HCT116 (cell line): ENCODE data around the gene FCER2. TPM values are rescaled to one million over a fixed set of nuclear protein-coding genes. Genes with fewer than 3 reads are reported as not detected.

Experiments used
- ATAC-seq: fragments of 200-7000 bp; cut with Tn5 transposase; 2 replicates; pipeline ENCODE4 v1.9.1; 2020; ENCODE audit warnings: mild to moderate bottlenecking, moderate library complexity
- BruUV-seq: library from RNA; stranded (reverse); fragments of 400-500 nt; replicated peaks from 2 replicates; lab custom pipeline; 2021; lab: Mats Ljungman, UMichigan
- CTCF ChIA-PET: fragments of 300-600 bp; sonication (Branson Sonifier 250); formaldehyde crosslinking; loops from one replicate; lab custom pipeline; 2021; ENCODE audit warnings: antibody characterized with exemption; lab: Charles Lee
- POLR2A ChIA-PET: fragments of 300-600, 350-600 bp; sonication (Branson Sonifier 250); formaldehyde crosslinking; loops from one replicate; lab custom pipeline; 2021; ENCODE audit warnings: antibody characterized with exemption; lab: Charles Lee
- RAD21 ChIA-PET, 2 experiments: fragments of 300-600 bp; sonication (Branson Sonifier 250); formaldehyde crosslinking; loops; one replicate each; lab custom pipeline; 2023; ENCODE audit warnings: low total read pairs in 2 of 2; ENCODE audit not compliant: uncharacterized antibody in 2 of 2, unreplicated experiment in 2 of 2, low non-redundant PET in 1 of 2; lab: Charles Lee
- DNase-seq: peaks from one replicate; pipeline ENCODE4 v3.0.0-alpha.2; 2010; ENCODE audit warnings: low read depth, low spot score
- H2AFZ ChIP-seq: fragments of 200-600 bp; shearing (Covaris generic), sonication (generic); 2 replicates; pipeline ENCODE4 v1.6.1; 2017; ENCODE audit warnings: low read depth, mixed run types, mixed read lengths, antibody characterized with exemption, low read length; ENCODE audit not compliant: poor library complexity, severe bottlenecking
- H3K27ac ChIP-seq: 2 replicates; pipeline ENCODE4 v1.5.1; 2012; ENCODE audit warnings: low read depth, low read length
- H3K27me3 ChIP-seq: fragments of 200-600 bp; sonication (generic); 2 replicates; pipeline ENCODE4 v1.6.1; 2016; ENCODE audit warnings: mixed run types, low read length, mixed read lengths; ENCODE audit not compliant: insufficient read depth
- H3K36me3 ChIP-seq, 2 experiments: fragments of 200-500 bp in 1 of 2; fragments of 200-600 bp in 1 of 2; sonication (Bioruptor generic) in 1 of 2; sonication (generic) in 1 of 2; 2 replicates each; pipeline versions ENCODE4 v1.5.1 to v1.6.1; 2014 to 2016; ENCODE audit warnings: low read length in 2 of 2, inconsistent platforms in 1 of 2, mixed read lengths in 1 of 2, mixed run types in 1 of 2; ENCODE audit not compliant: insufficient read depth in 2 of 2, control insufficient read depth in 1 of 2
- H3K4me1 ChIP-seq, 2 experiments: fragments of 200-600 bp in 1 of 2; sonication (generic) in 1 of 2; 2 replicates each; pipeline versions ENCODE4 v1.5.1 to v1.6.1; 2012 to 2017; ENCODE audit warnings: low read length in 2 of 2, inconsistent platforms in 1 of 2, mild to moderate bottlenecking in 1 of 2, mixed read lengths in 1 of 2, mixed run types in 1 of 2, moderate library complexity in 1 of 2; ENCODE audit not compliant: insufficient read depth in 2 of 2, control insufficient read depth in 1 of 2
- H3K4me2 ChIP-seq: fragments of 200-600 bp; sonication (generic); 2 replicates; pipeline ENCODE4 v1.6.1; 2017; ENCODE audit warnings: mixed run types, low read length, mixed read lengths
- H3K4me3 ChIP-seq, 2 experiments: fragments of 200-600 bp in 1 of 2; sonication (generic) in 1 of 2; replicated peaks in 1 of 2; 2 replicates each; pipeline ENCODE4 v1.5.1; 2011 to 2016; ENCODE audit warnings: low read length in 2 of 2, control low read depth in 1 of 2, low read depth in 1 of 2, mild to moderate bottlenecking in 1 of 2, mixed read lengths in 1 of 2, mixed run types in 1 of 2
- H3K79me2 ChIP-seq: fragments of 200-600 bp; sonication (generic); 2 replicates; pipeline ENCODE4 v1.6.1; 2017; ENCODE audit warnings: mild to moderate bottlenecking, mixed run types, low read length, moderate library complexity, mixed read lengths; ENCODE audit not compliant: insufficient read depth
- H3K9ac ChIP-seq: fragments of 200-600 bp; sonication (generic); 2 replicates; pipeline ENCODE4 v1.6.1; 2016; ENCODE audit warnings: low read length, mixed read lengths
- H3K9me2 ChIP-seq: fragments of 200-600 bp; sonication (generic), shearing (Covaris generic); 2 replicates; pipeline ENCODE4 v1.6.1; 2017; ENCODE audit warnings: mixed run types, mild to moderate bottlenecking, moderate library complexity; ENCODE audit not compliant: insufficient read depth
- H3K9me3 ChIP-seq, 2 experiments: fragments of 200-500 bp in 1 of 2; fragments of 200-600 bp in 1 of 2; sonication (Bioruptor generic) in 1 of 2; sonication (generic) in 1 of 2; 2 replicates each; pipeline ENCODE4 v1.6.1; 2014 to 2017; ENCODE audit warnings: low read length in 2 of 2, mixed read lengths in 2 of 2, inconsistent platforms in 1 of 2, low read depth in 1 of 2, mild to moderate bottlenecking in 1 of 2, mixed run types in 1 of 2, moderate library complexity in 1 of 2; ENCODE audit not compliant: control insufficient read depth in 1 of 2, insufficient read depth in 1 of 2
- H4K20me1 ChIP-seq: fragments of 200-600 bp; sonication (generic), shearing (Covaris generic); 2 replicates; pipeline ENCODE4 v1.6.1; 2017; ENCODE audit warnings: mixed run types, mild to moderate bottlenecking, moderate library complexity; ENCODE audit not compliant: insufficient read depth
- CBX3 ChIP-seq: IDR thresholded peaks from 2 replicates; pipeline ENCODE4 v1.6.1; 2012; ENCODE audit warnings: low read depth
- EGR1 ChIP-seq: IDR thresholded peaks from 2 replicates; pipeline ENCODE4 v1.6.1; 2012; ENCODE audit warnings: low read depth
- EZH2phosphoT487 ChIP-seq: fragments of 200-600 bp; IDR thresholded peaks from 2 replicates; pipeline ENCODE4 v1.6.1; 2018; ENCODE audit warnings: antibody characterized with exemption, borderline replicate concordance
- POLR2A ChIP-seq: IDR thresholded peaks from 2 replicates; pipeline ENCODE4 v1.7.0; 2011; ENCODE audit warnings: borderline replicate concordance; ENCODE audit not compliant: insufficient read depth, insufficient read length; ENCODE audit errors: extremely low read depth
- POLR2AphosphoS5 ChIP-seq: IDR thresholded peaks from 2 replicates; pipeline ENCODE4 v1.6.1; 2011; ENCODE audit warnings: mild to moderate bottlenecking, low read depth, low read length, moderate library complexity
- SIN3A ChIP-seq: IDR thresholded peaks from 2 replicates; pipeline ENCODE4 v1.6.1; 2012; ENCODE audit warnings: low read depth
- SP1 ChIP-seq: IDR thresholded peaks from 2 replicates; pipeline ENCODE4 v1.6.1; 2012; ENCODE audit warnings: low read depth
- SRF ChIP-seq: IDR thresholded peaks from 2 replicates; pipeline ENCODE4 v1.6.1; 2012; ENCODE audit warnings: low read depth
- TCF7L2 ChIP-seq: IDR thresholded peaks from 2 replicates; pipeline ENCODE4 v1.7.0; 2011; ENCODE audit warnings: borderline replicate concordance, inconsistent platforms; ENCODE audit not compliant: insufficient read depth, insufficient read length; ENCODE audit errors: extremely low read depth
- ZFX ChIP-seq: fragments of 450-650 bp; IDR thresholded peaks from 2 replicates; pipeline ENCODE4 v1.6.1; 2017
- ZNF274 ChIP-seq: fragments of 200-500 bp; sonication (Bioruptor generic); IDR thresholded peaks from 2 replicates; pipeline ENCODE4 v1.6.1; 2014; ENCODE audit warnings: mild to moderate bottlenecking, low read depth, low read length, inconsistent platforms
- intact Hi-C: fragments of 100-400 bp; cut with micrococcal nuclease; formaldehyde crosslinking; loops from 2 replicates; pipeline ENCODE4 v1.10.0; 2022
- total RNA-seq: library from RNA; stranded (reverse); gene quantifications from one replicate; pipeline ENCODE4 v1.2.1, GENCODE V29; 2021; ENCODE audit not compliant: unreplicated experiment
- TF ChIP-seq, protein P1 (sequence below): IDR thresholded peaks from 2 replicates; pipeline ENCODE4 v1.6.1; 2012
- TF ChIP-seq, protein P2 (sequence below): IDR thresholded peaks from 2 replicates; pipeline ENCODE4 v1.6.1; 2011; ENCODE audit warnings: mild to moderate bottlenecking, low read length, moderate library complexity; ENCODE audit not compliant: insufficient replicate concordance; ENCODE audit errors: extremely low read depth
- TF ChIP-seq, protein P3 (sequence below), 3 experiments: fragments of 200-600 bp in 1 of 3; sonication (generic) in 1 of 3; IDR thresholded peaks in 2 of 3; conservative IDR thresholded peaks in 1 of 3; 2 replicates each; pipeline ENCODE4 v1.5.1; 2012 to 2017; ENCODE audit warnings: low read depth in 2 of 3, low read length in 2 of 3, antibody characterized with exemption in 1 of 3, borderline replicate concordance in 1 of 3, control low read depth in 1 of 3, mild to moderate bottlenecking in 1 of 3, mixed read lengths in 1 of 3, mixed run types in 1 of 3, moderate library complexity in 1 of 3; ENCODE audit not compliant: insufficient read depth in 1 of 3

The FCER2 gene
- total RNA-seq, 1 experiment from 2014 or later = 0.20 TPM

DNA sequence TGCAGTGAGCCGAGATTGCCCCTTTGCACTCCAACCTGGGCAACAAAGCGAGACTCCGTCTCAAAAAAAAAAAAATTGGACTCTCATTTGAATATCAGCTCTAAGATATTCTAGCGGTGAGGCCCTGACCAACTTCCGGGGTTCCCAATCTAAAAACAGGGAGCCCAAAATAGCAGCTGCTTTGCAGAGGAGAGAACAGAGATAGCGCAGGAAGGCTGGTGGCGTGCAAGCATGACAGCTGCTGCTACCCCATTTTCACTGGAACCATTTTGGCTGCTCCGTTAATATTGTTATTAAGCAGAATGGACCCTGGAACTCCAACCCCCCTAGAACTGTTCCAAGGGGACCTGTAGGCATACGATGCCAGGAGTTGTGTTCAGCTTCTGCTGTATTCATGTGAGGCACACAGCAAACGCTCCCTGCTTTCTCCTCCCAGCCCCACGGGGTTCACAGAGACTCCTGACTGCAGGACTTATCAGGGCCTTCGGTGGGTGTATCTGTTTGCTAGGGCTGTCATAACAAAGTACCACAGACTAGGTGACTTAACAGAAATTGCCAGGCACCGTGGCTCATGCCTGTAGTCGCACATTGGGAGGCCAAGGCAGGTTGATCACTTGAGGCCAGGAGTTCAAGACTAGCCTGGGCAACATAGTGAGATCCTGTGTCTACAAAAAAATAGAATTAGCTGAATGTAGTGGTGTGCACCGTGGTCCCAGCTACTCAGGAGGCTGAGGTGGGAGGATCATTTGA lies 53.5 kb downstream of the FCER2 start:
- Histone ChIP-seq H3K27ac (no peak overlapping the region), H3K79me2 (no peaks in the 10 kb centered on the region), H2AFZ (no peak overlapping the region), H3K9ac (no peak overlapping the region), H3K4me2 (no peak overlapping the region), H3K9me2 (no peaks in the 10 kb centered on the region), H3K27me3 (no peaks in the 10 kb centered on the region), H3K36me3 (0 out of 4 replicates have a peak, but pooled peaks cover 0 to 11% of the 10 kb centered on the region in 2 experiments), H3K4me1 (peaks cover 3 to 17% of the 10 kb centered on the region in 2 experiments), H3K9me3 (no peaks in the 10 kb centered on the region), H4K20me1 (no peaks in the 10 kb centered on the region), H3K4me3 (no peak overlapping the region)
- ChIA-PET CTCF (no interaction called here), RAD21 (no interaction called here), POLR2A (no interaction called here)
- intact Hi-C loops = no loop called here
- BruUV-seq = no TSS peak
- no peak for ATAC-seq
- no peak for DNase-seq
- TF ChIP-seq ZFX = no peak
- TF ChIP-seq SIN3A = no peak
- TF ChIP-seq EGR1 = no peak
- no peak for TF ChIP-seq CBX3
- TF ChIP-seq EZH2phosphoT487 = no peak
- TF ChIP-seq, protein P1, sequence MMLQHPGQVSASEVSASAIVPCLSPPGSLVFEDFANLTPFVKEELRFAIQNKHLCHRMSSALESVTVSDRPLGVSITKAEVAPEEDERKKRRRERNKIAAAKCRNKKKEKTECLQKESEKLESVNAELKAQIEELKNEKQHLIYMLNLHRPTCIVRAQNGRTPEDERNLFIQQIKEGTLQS = no peak
- no peak for TF ChIP-seq POLR2AphosphoS5
- TF ChIP-seq, protein P2, sequence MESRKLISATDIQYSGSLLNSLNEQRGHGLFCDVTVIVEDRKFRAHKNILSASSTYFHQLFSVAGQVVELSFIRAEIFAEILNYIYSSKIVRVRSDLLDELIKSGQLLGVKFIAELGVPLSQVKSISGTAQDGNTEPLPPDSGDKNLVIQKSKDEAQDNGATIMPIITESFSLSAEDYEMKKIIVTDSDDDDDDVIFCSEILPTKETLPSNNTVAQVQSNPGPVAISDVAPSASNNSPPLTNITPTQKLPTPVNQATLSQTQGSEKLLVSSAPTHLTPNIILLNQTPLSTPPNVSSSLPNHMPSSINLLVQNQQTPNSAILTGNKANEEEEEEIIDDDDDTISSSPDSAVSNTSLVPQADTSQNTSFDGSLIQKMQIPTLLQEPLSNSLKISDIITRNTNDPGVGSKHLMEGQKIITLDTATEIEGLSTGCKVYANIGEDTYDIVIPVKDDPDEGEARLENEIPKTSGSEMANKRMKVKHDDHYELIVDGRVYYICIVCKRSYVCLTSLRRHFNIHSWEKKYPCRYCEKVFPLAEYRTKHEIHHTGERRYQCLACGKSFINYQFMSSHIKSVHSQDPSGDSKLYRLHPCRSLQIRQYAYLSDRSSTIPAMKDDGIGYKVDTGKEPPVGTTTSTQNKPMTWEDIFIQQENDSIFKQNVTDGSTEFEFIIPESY = no peak
- no peak for TF ChIP-seq POLR2A
- TF ChIP-seq SRF = no peak
- TF ChIP-seq ZNF274 = no peak
- no peak for TF ChIP-seq TCF7L2
- TF ChIP-seq, protein P3, sequence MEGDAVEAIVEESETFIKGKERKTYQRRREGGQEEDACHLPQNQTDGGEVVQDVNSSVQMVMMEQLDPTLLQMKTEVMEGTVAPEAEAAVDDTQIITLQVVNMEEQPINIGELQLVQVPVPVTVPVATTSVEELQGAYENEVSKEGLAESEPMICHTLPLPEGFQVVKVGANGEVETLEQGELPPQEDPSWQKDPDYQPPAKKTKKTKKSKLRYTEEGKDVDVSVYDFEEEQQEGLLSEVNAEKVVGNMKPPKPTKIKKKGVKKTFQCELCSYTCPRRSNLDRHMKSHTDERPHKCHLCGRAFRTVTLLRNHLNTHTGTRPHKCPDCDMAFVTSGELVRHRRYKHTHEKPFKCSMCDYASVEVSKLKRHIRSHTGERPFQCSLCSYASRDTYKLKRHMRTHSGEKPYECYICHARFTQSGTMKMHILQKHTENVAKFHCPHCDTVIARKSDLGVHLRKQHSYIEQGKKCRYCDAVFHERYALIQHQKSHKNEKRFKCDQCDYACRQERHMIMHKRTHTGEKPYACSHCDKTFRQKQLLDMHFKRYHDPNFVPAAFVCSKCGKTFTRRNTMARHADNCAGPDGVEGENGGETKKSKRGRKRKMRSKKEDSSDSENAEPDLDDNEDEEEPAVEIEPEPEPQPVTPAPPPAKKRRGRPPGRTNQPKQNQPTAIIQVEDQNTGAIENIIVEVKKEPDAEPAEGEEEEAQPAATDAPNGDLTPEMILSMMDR (IDR thresholded peaks at IDR 0.05 in 2 of 3, conservative IDR thresholded peaks at IDR 0.05 in 1 of 3; ENCODE audit: borderline replicate concordance in 1 of 3, insufficient read depth in 1 of 3, low read depth in 2 of 3, low read length in 2 of 3) = no peak
- no peak for TF ChIP-seq SP1
